Ovary (tissue), 3 donors: ENCODE measurements around the gene INPP4A.

Experiments used
- EP300 ChIP-seq: sonication (generic); formaldehyde crosslinking; IDR thresholded peaks from one replicate; pipeline ENCODE4 v1.6.1; 2017; ENCODE audit warnings: antibody characterized with exemption
- POLR2A ChIP-seq: fragments of 450-650 bp; IDR thresholded peaks from one replicate; pipeline ENCODE4 v1.6.1; 2017; ENCODE audit warnings: antibody characterized with exemption, mild to moderate bottlenecking, moderate library complexity
- TF ChIP-seq, protein P1 (sequence below), 3 donors: fragments of 450-650 bp in 2 of 3; fragments of 200-600 bp in 1 of 3; IDR thresholded peaks; one replicate each; pipeline versions ENCODE4 v1.5.1 to v1.8.0; 2016 to 2022; ENCODE audit warnings: antibody characterized with exemption in 3 of 3, mild to moderate bottlenecking in 1 of 3
- donor health status: DM: no; HTN: no; CAD: no.

- TF ChIP-seq, protein P1, sequence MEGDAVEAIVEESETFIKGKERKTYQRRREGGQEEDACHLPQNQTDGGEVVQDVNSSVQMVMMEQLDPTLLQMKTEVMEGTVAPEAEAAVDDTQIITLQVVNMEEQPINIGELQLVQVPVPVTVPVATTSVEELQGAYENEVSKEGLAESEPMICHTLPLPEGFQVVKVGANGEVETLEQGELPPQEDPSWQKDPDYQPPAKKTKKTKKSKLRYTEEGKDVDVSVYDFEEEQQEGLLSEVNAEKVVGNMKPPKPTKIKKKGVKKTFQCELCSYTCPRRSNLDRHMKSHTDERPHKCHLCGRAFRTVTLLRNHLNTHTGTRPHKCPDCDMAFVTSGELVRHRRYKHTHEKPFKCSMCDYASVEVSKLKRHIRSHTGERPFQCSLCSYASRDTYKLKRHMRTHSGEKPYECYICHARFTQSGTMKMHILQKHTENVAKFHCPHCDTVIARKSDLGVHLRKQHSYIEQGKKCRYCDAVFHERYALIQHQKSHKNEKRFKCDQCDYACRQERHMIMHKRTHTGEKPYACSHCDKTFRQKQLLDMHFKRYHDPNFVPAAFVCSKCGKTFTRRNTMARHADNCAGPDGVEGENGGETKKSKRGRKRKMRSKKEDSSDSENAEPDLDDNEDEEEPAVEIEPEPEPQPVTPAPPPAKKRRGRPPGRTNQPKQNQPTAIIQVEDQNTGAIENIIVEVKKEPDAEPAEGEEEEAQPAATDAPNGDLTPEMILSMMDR (IDR thresholded peaks at IDR 0.05): no peak
- TF ChIP-seq POLR2A (no peak), EP300 (no peak)
These were observed 7.9 kb downstream of the INPP4A start for GRCh38 chr2:98452396-98453027.
